ENCODE results near the gene CDC42BPA.
A peak's percentile ranks its signal among the peaks of the same experiment; 100 is the strongest.

Gene CDC42BPA

DNA sequence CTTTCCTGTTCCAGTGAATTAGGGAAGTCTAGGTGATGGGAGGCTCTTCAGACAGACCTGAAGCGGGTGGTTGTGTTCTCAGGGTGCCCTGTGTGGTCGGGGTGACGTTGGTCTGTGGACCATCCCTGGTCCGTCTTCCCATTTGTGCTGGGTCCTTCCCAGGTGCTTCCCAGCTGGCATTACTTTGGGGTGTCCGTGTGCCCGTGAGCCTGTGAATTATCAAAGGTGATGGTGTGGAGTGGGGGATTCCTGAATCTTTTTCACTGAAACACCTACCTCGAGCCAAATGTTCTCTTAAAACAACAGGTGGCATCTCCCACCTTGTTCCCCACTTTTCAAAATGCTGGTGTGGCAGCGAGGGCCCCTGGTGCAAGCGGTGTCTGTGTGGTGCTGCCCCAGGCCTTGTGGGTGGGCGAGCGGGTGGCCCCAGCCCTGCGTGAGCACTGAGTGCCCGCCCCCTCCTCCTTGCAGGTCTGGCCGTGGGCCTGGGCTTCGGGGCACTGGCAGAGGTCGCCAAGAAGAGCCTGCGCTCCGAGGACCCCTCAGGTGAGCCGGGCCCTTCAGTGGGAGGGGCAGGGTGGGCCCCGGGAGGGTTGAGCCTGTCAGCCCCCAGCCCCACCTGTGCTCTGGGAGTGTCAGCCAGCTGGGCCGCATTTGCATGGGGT lies 341.2 kb downstream of the CDC42BPA start:
- DNase-seq: no peak

GRCh38 chr1:226976276-226976977 lies 341.9 kb downstream of the CDC42BPA start:
- DNase-seq: no peak

DNA sequence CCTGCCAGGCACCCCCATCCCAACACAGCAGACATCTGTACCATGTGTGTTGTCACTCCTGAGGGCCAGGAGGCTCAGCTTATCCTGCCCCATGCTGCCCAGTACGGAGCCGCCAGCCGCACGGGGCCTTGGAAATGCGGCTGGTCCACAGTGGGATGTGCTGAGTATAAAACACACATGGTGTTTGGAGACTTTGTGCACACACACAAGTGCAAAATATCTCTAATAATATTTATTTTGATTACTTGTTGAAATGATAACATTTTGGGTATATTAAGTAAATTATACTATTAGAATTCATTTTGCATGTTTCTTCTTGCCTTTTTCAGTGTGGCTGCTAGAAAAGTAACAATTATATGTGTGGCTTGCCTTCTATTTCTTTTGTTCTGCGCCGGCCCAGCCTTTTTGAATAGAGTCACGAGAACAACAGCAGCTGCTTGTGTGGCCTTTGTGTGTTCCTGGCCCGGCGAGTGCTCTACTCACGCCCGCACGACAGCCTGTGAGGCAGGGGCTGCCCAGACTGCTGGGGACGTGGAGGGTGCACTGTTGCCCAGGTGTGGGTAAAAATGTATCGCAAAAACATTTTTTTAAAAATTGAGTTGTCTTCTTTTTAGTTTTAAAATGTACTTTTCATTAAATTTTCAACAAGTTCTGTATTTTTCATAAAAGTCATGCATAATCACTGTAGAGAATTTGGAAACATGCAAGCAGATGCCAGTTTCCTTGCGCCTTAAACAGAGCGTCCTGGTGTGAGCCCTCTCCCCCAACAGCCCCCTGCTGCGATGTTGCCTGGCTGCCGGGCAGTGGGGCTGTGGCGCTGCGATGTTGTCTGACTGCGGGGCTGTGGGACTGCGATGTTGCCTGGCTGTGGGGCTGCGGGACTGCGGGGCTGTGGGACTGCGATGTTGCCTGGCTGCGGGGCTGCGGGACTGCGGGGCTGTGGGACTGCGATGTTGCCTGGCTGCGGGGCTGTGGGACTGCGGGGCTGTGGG lies 342.7 kb downstream of the CDC42BPA start:
- no peak for DNase-seq

- DNase-seq: no peak
These were observed 343.6 kb downstream of the CDC42BPA start for GRCh38 chr1:226974544-226975258.

- DNase-seq: no peak
These were observed 344.3 kb downstream of the CDC42BPA start for GRCh38 chr1:226973898-226974543.

DNA sequence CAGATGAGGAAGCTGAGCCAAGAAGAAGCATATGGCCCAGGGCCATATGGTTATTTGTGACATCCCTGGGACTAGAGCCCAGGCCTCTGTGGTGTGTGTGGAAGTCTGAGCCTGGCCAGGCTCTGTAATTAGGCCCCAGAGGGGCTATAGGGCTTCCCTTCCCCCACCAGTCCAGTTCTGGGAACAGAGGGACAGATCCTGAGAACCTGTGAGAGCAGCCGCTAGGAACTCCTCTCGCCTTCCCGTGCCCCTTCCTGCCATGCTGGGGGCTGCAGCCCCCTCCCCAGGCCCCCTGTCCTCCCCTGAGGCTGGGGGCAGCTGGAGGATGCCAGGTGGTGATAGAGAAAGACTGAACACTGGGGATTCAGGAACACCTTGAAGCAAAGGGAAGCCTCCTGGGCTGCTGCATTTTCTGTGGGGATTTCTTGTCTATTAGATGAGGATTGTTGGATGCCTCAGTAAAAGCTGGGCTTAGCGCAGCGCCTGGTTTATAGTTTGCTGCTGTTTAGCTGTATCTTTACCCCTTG lies 344.9 kb downstream of the CDC42BPA start:
- DNase-seq: no peak

DNA sequence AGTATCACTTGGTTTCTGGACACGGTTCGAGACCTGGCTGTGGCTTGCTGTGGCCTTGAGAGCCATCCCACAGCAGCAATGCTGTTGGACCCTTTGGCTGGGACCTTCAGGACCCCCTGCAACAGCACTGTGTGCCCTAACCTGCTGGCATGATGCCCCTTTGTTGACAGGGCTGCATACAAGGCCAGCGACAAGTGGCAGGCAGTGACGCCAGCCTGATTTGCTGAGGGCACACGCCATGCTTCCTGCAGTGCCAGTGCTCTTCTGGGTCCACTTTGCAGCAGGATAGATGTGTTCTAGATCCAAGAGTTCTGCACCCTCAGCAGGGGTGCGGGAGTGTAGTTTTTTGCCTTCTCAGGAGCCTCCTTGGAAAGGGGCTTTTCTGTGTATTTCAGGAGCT lies 345.4 kb downstream of the CDC42BPA start:
- DNase-seq: no peak

DNA sequence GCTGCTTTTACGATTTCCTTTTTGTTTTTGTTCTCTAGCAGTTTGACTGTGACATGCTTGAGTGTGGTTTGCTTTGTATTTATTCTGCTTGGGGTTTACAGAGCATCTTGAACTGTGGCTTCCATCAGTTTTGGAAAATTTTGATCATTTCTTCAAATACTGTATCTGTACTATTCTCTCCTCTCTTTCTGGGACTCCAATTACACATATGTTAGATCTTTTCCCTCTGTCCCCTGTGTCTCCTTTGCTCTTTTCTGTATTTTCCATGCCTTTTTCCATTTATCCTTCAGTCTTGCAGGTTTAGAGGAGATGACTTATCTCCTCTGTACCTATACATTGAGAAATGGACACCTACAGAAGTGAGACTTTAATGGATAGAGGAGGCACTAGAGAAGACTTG lies 346.5 kb downstream of the CDC42BPA start:
- no peak for DNase-seq

GRCh38 chr1:226967665-226968064 lies 350.6 kb downstream of the CDC42BPA start:
- no peak for DNase-seq

DNA sequence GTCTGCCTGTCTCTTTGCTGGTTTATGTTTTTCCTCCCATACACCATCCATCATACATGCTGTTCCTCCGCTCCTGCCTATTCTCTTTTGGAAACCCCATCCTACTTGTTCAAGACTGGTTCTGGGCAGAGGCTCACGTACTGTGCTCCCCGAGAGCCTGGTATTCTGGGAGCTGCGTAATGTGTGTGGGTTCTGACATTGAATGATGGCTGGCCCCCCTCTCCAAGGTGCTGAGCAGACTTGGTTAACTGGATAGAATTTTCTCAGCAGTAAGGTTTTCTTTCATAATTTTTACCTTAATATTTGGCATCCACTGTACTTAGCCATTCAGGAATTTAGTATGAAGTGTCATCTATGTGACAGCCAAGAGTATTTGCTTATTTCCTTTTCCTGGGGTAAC lies 351.6 kb downstream of the CDC42BPA start:
- DNase-seq: no peak

GRCh38 chr1:226965581-226966440 lies 352.5 kb downstream of the CDC42BPA start:
- no peak for DNase-seq

DNA sequence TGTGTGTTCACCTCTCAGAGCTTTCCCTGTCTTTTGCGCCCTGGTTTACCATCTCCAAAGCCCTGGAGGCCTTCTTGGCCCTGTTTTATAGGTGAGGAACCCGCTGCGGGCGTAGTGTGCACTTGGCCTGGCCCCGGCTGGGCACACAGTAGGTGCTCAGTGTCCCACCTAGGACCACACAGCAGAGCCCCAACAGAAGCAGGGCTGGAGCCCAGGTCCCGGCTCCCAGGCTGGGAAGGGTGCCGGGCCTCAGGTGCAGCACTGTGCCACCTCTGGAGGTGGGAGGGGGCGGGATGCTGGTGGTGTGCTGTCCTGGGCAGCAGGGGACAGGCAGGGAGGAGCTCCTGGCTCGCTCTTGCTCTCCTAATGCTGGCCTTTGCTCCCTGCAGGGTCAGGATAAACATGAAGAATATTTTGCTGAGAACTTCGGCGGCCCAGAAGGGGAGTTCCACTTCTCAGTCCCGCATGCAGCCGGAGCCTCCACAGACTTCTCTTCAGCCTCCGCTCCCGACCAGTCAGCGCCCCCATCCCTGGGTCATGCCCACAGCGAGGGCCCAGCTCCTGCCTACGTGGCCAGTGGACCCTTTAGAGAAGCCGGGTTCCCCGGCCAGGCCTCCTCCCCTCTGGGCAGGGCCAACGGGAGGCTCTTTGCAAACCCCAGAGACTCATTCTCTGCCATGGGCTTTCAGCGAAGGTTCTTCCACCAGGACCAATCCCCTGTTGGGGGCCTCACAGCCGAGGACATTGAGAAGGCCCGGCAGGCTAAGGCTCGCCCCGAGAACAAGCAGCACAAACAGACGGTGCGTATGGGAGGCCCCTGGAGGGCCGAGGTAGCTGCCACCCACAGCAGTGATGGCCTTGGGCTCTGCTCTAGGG lies 353.4 kb downstream of the CDC42BPA start:
- no peak for DNase-seq

GRCh38 chr1:226964068-226964425 lies 354.2 kb downstream of the CDC42BPA start:
- no peak for DNase-seq

DNA sequence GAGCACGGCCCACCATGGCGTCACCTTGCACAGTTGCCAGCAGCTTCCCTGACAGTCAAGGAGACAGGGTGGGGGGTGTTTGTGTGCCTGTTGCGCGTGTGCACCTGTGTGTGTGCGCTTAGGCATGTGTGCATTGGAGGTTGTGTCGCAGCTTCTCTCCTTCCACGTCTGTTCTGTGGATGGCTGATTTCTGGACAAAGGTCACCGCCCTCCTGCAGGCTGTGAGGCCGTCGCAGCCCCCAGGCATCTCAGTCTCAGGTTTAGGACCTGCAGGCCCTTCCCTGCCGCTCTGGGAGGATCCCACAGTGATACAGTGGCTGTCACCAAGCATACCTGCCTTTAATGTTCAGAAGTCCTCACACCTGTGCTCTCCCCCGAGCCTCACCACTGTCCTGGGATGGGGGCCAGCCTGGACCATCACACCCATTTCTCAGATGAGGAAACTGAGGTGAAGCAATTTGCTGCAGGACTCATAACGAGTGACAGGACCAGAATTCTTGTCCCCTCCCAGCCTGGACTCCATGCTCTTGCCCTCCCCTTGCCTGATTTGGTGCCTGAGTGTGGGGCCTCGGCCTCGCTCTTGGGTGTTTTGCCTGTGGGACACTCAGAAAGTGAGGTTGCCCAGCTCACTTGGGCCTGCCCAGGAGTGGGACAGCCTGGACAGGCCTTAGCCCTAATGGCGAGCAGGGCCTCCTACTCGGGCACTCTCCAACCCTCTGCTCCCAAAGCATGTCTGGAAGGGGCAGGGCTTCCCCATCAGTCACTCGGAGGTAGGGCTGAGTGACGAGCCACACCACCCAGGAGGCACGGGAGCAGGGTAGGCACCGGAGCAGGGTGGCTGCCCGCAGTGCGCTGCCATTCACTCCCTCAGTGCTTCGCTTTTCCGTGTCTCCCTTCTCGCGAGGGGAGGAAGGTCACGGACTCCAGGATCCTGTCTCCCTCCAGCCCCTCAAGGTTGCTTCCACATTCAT lies 355.6 kb downstream of the CDC42BPA start:
- no peak for DNase-seq

GRCh38 chr1:226960944-226961765 lies 357.1 kb downstream of the CDC42BPA start:
- peak; percentile 18 for DNase-seq

DNA sequence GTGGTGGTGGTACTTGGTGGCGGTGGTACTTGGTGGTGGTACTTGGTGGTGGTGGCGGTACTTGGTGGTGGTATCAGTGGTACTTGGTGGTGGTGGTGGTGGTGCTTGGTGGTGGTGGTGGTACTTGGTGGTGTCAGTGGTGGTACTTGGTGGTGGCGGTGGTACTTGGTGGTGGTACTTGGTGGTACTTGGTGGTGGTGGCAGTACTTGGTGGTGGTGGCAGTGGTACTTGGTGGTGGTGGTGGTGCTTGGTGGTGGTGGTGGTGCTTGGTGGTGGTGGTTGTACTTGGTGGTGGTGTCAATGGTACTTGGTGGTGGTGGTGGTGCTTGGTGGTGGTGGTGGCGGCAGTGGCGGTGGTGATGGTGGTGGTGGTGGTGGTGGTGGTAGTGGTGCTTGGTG lies 358.0 kb downstream of the CDC42BPA start:
- no peak for DNase-seq

GRCh38 chr1:226958300-226958699 lies 360.0 kb downstream of the CDC42BPA start:
- DNase-seq: no peak

DNA sequence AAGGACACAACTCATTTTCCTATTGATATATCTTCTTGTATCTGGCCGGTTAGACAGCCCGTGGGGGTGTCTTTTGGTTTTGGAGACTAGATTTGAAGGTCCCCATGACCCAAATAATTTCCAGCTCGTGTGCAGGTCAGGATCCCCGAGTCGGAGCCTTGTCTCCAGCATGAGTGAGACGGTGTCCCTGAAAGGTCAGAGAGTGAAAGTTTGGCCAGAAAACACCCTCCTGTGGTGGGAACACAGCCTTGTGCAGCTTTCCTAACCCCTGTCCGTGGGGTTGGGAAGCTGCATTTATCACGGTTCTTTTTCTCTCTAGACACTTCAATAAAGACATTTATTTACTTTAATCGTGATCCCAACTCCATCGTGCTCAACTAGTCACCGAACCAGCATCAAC lies 360.6 kb downstream of the CDC42BPA start:
- DNase-seq: no peak

Measured in stimulated activated CD4-positive, alpha-beta T cell treated with anti-CD3 and anti-CD28 coated beads, Interleukin-4, amount 100 ng/mL, for 24 hours (primary cell).